Stimulated activated CD4-positive, alpha-beta T cell treated with anti-CD3 and anti-CD28 coated beads, TNF-alpha, amount 100 ng/mL, for 24 hours (primary cell): ENCODE measurements around the gene KCNJ15.
"Not testable (repeated sequence)": the region's sequence is repeated elsewhere in the genome, so short reads cannot be mapped to it uniquely, and the experiment has no call there.

Experiments used
- DNase-seq, 3 experiments: peaks; one replicate each; pipeline ENCODE4 v3.0.0-alpha.2; 2020; ENCODE audit warnings: low read depth in 3 of 3

KCNJ15 gene

GRCh38 chr21:38256599-38257302 lies at the start of gene KCNJ15:
KCNJ15 (plus strand) TSS chr21:38256991; CDS start chr21:38299262, 42,271 bp downstream.
- DNase-seq: no peak

GRCh38 chr21:38208118-38208517 lies 48.7 kb upstream of the KCNJ15 start:
- no peak for DNase-seq

- DNase-seq: no peak
These were observed 45.5 kb upstream of the KCNJ15 start for GRCh38 chr21:38211321-38211720.

GRCh38 chr21:38212706-38213105 lies 44.1 kb upstream of the KCNJ15 start:
- no peak for DNase-seq

- peak; percentile 45 to 63 (median 51) for DNase-seq
These were observed 37.7 kb upstream of the KCNJ15 start for GRCh38 chr21:38219049-38219628.

GRCh38 chr21:38220270-38220737 lies 36.5 kb upstream of the KCNJ15 start:
- no peak for DNase-seq

GRCh38 chr21:38221594-38221993 lies 35.2 kb upstream of the KCNJ15 start:
- no peak for DNase-seq

- DNase-seq: no peak
These were observed 32.8 kb upstream of the KCNJ15 start for GRCh38 chr21:38223893-38224540.

GRCh38 chr21:38227401-38227800 lies 29.4 kb upstream of the KCNJ15 start:
- no peak for DNase-seq

- no peak for DNase-seq
These were observed 28.7 kb upstream of the KCNJ15 start for GRCh38 chr21:38228115-38228514.

- DNase-seq: no peak
These were observed 28.3 kb upstream of the KCNJ15 start for GRCh38 chr21:38228537-38228936.

- no peak for DNase-seq
These were observed 27.4 kb upstream of the KCNJ15 start for GRCh38 chr21:38229260-38229877.

- DNase-seq: no peak
These were observed 22.2 kb upstream of the KCNJ15 start for GRCh38 chr21:38234395-38235142.

GRCh38 chr21:38235251-38235650 lies 21.5 kb upstream of the KCNJ15 start:
- DNase-seq: not testable (repeated sequence)

GRCh38 chr21:38236232-38236631 lies 20.6 kb upstream of the KCNJ15 start:
- no peak for DNase-seq

- no peak for DNase-seq
These were observed 17.1 kb upstream of the KCNJ15 start for GRCh38 chr21:38239672-38240071.

- DNase-seq: no peak
These were observed 16.7 kb upstream of the KCNJ15 start for GRCh38 chr21:38240129-38240528.

- DNase-seq: no peak
These were observed 15.6 kb upstream of the KCNJ15 start for GRCh38 chr21:38241029-38241740.

- no peak for DNase-seq
These were observed 14.7 kb upstream of the KCNJ15 start for GRCh38 chr21:38242061-38242460.

- no peak for DNase-seq
These were observed 12.9 kb upstream of the KCNJ15 start for GRCh38 chr21:38243732-38244406.

- no peak for DNase-seq
These were observed 12.4 kb upstream of the KCNJ15 start for GRCh38 chr21:38244407-38244787.
